HepG2 (cell line): ENCODE data around the gene CD79A. TPM values are rescaled to one million over a fixed set of nuclear protein-coding genes. Genes with fewer than 3 reads are reported as not detected.

Experiments used
- AKAP8 ChIP-seq: sonication (generic); formaldehyde crosslinking; IDR thresholded peaks from 2 replicates; pipeline ENCODE4 v1.5.1; 2020; ENCODE audit warnings: mild to moderate bottlenecking, missing genetic modification reagents
- DPF2 ChIP-seq: sonication (generic); formaldehyde crosslinking; IDR thresholded peaks from 2 replicates; pipeline ENCODE4 v1.4.0; 2020; ENCODE audit warnings: mild to moderate bottlenecking, low read depth, missing genetic modification reagents, borderline replicate concordance
- FOXA1 ChIP-seq, 2 experiments: fragments of 450-650 bp in 1 of 2; sonication (generic) in 1 of 2; formaldehyde crosslinking in 1 of 2; IDR thresholded peaks; 2 replicates each; pipeline versions ENCODE4 v1.4.0 to v1.6.1; 2016 to 2020; ENCODE audit warnings: missing genetic modification reagents in 1 of 2
- FOXJ3 ChIP-seq: sonication (generic); formaldehyde crosslinking; IDR thresholded peaks from 2 replicates; pipeline ENCODE4 v1.4.0; 2020; ENCODE audit warnings: missing genetic modification reagents, mild to moderate bottlenecking, borderline replicate concordance
- HNRNPK ChIP-seq: fragments of 200-400 bp; formaldehyde crosslinking; IDR thresholded peaks from 2 replicates; pipeline ENCODE4 v1.6.1; 2018; ENCODE audit warnings: low read length, low read depth, moderate library complexity, mild to moderate bottlenecking; ENCODE audit not compliant: poor library complexity, severe bottlenecking
- HNRNPLL ChIP-seq: fragments of 200-400 bp; formaldehyde crosslinking; IDR thresholded peaks from 2 replicates; pipeline ENCODE4 v1.6.1; 2017; ENCODE audit warnings: mild to moderate bottlenecking, low read depth, low read length; ENCODE audit not compliant: poor library complexity, severe bottlenecking
- IRX3 ChIP-seq: sonication (generic); formaldehyde crosslinking; IDR thresholded peaks from 2 replicates; pipeline ENCODE4 v1.8.1; 2023; ENCODE audit warnings: mild to moderate bottlenecking, low read depth, missing genetic modification reagents, borderline replicate concordance
- KDM6A ChIP-seq: IDR thresholded peaks from 2 replicates; pipeline ENCODE4 v1.6.1; 2016; ENCODE audit warnings: low read depth
- MBD4 ChIP-seq: IDR thresholded peaks from 2 replicates; pipeline ENCODE4 v1.6.1; 2012; ENCODE audit warnings: low read length, inconsistent platforms, borderline replicate concordance
- NR1H2 ChIP-seq: sonication (generic); formaldehyde crosslinking; IDR thresholded peaks from 2 replicates; pipeline ENCODE4 v1.8.1; 2022; ENCODE audit warnings: low read depth, missing genetic modification reagents, borderline replicate concordance
- NR2F2 ChIP-seq: IDR thresholded peaks from 2 replicates; pipeline ENCODE4 v1.6.1; 2012; ENCODE audit warnings: low read depth, inconsistent platforms, borderline replicate concordance
- SETDB1 ChIP-seq: sonication (generic); formaldehyde crosslinking; IDR thresholded peaks from 2 replicates; pipeline ENCODE4 v1.5.1; 2020; ENCODE audit warnings: missing genetic modification reagents, mild to moderate bottlenecking, borderline replicate concordance
- SMYD3 ChIP-seq: sonication (generic); formaldehyde crosslinking; IDR thresholded peaks from 2 replicates; pipeline ENCODE4 v1.8.1; 2023; ENCODE audit warnings: mild to moderate bottlenecking, missing genetic modification reagents
- SP140L ChIP-seq: sonication (generic); formaldehyde crosslinking; IDR thresholded peaks from 2 replicates; pipeline ENCODE4 v1.4.0; 2020; ENCODE audit warnings: missing genetic modification reagents, borderline replicate concordance
- ZFYVE20 ChIP-seq: sonication (generic); formaldehyde crosslinking; IDR thresholded peaks from 2 replicates; pipeline ENCODE4 v1.8.0; 2023; ENCODE audit warnings: low read depth, mild to moderate bottlenecking, moderate library complexity, missing genetic modification reagents, borderline replicate concordance
- ZIK1 ChIP-seq: sonication (generic); formaldehyde crosslinking; IDR thresholded peaks from 2 replicates; pipeline ENCODE4 v1.5.0; 2020; ENCODE audit warnings: mild to moderate bottlenecking, low read depth, missing genetic modification reagents, borderline replicate concordance
- ZNF317 ChIP-seq: sonication (generic); formaldehyde crosslinking; IDR thresholded peaks from 2 replicates; pipeline ENCODE4 v1.5.0; 2020; ENCODE audit warnings: mild to moderate bottlenecking, missing genetic modification reagents
- ZNF329 ChIP-seq: sonication (generic); formaldehyde crosslinking; IDR thresholded peaks from 2 replicates; pipeline ENCODE4 v1.9.0; 2021; ENCODE audit warnings: low read depth, mild to moderate bottlenecking, missing genetic modification reagents
- ZNF652 ChIP-seq: IDR thresholded peaks from 2 replicates; pipeline ENCODE4 v1.6.1; 2016; ENCODE audit warnings: low read depth, borderline replicate concordance
- ZNF674 ChIP-seq: sonication (generic); formaldehyde crosslinking; IDR thresholded peaks from 2 replicates; pipeline ENCODE4 v1.5.0; 2020; ENCODE audit warnings: low read depth, mild to moderate bottlenecking, missing genetic modification reagents
- ZNF766 ChIP-seq: sonication (generic); formaldehyde crosslinking; IDR thresholded peaks from 2 replicates; pipeline ENCODE4 v1.5.0; 2020; ENCODE audit warnings: missing genetic modification reagents, borderline replicate concordance
- ZNF777 ChIP-seq: sonication (generic); formaldehyde crosslinking; IDR thresholded peaks from 2 replicates; pipeline ENCODE4 v1.4.0; 2020; ENCODE audit warnings: missing genetic modification reagents
- ZNF782 ChIP-seq: sonication (generic); formaldehyde crosslinking; IDR thresholded peaks from 2 replicates; pipeline ENCODE4 v1.4.0; 2020; ENCODE audit warnings: missing genetic modification reagents, mild to moderate bottlenecking, borderline replicate concordance
- polyA plus RNA-seq, 8 experiments: library from polyadenylated mRNA; depleted of rRNA in 3 of 8; stranded (reverse) in 7 of 8; unstranded in 1 of 8; fragments of >200 nt; fragmentation: Illumina TruSeq in 4 of 8; extraction: Trizol in 4 of 8; gene quantifications; 2 replicates each; pipeline versions ENCODE4 v1.2.1 to v1.2.3, GENCODE V29; 2011 to 2016; ENCODE audit warnings: low read depth in 4 of 8, missing spikeins in 1 of 8, mixed read lengths in 1 of 8; ENCODE audit not compliant: insufficient read depth in 1 of 8
- total RNA-seq, 5 experiments: library from RNA; depleted of rRNA; stranded (reverse); fragments of >200 nt; fragmentation: Illumina TruSeq; extraction: Trizol; gene quantifications; 2 replicates each; pipeline ENCODE4 v1.2.3, GENCODE V29; 2016; ENCODE audit warnings: low read depth in 1 of 5
- TF ChIP-seq, protein P1 (sequence below): sonication (generic); formaldehyde crosslinking; IDR thresholded peaks from 2 replicates; pipeline ENCODE4 v1.8.0; 2022; ENCODE audit warnings: mild to moderate bottlenecking, missing genetic modification reagents
- TF ChIP-seq, protein P2 (sequence below): IDR thresholded peaks from 2 replicates; pipeline ENCODE4 v1.6.1; 2016; ENCODE audit warnings: missing genetic modification reagents, missing compliant biosample characterization
- TF ChIP-seq, protein P3 (sequence below): sonication (generic); formaldehyde crosslinking; conservative IDR thresholded peaks from 2 replicates; pipeline ENCODE4 v1.4.0; 2020; ENCODE audit warnings: missing genetic modification reagents

The CD79A gene
- total and polyA plus RNA-seq, 2 of the 13 experiments (the other 11 are each of a cell fraction or from before 2014, with no cell fraction given), result 0.24 to 0.33 TPM

DNA sequence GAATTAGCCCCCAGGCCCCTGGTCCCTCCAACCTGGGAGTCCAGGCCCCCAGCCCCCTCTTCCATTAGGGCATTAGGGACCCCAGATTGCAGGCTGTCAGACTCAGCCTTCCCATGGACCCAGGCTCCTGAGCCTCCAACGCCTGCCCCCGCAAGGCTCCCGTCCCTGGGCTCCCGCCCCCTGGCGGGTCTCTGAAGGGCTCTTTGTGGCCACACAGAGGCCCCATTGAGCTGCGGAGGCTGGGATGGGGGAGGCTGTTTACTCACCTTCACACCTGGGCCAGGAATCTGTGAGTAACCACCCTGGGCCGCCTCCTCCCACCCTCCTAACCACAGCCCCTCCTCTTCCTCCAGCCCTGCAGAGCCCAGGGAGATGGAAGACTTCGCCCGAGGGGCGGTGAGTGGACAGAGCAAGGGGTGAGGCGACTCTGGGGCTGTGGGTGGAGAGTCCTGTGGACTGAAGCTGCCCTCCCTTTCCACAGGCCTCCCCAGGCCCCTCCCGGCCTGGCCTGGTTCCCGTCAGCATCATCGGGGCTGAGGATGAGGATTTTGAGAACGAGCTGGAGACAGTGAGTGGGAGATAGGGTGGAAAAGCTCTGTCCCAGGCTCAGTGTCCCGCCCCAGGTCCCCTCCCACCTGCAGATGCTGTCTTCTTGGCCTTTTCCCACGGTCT lies 10.8 kb downstream of the CD79A start (continued):
- TF ChIP-seq ZIK1 (CRISPR knock-in tag), result no peak
- TF ChIP-seq FOXA1 (IDR thresholded peaks at IDR 0.05), result no peak
- peak; percentile 97 for TF ChIP-seq FOXA1 (CRISPR knock-in tag; IDR thresholded peaks at IDR 0.05)
- TF ChIP-seq ZNF782 (CRISPR knock-in tag), result no peak
- peak; percentile 81 for TF ChIP-seq AKAP8 (CRISPR knock-in tag)
- TF ChIP-seq, protein P1, sequence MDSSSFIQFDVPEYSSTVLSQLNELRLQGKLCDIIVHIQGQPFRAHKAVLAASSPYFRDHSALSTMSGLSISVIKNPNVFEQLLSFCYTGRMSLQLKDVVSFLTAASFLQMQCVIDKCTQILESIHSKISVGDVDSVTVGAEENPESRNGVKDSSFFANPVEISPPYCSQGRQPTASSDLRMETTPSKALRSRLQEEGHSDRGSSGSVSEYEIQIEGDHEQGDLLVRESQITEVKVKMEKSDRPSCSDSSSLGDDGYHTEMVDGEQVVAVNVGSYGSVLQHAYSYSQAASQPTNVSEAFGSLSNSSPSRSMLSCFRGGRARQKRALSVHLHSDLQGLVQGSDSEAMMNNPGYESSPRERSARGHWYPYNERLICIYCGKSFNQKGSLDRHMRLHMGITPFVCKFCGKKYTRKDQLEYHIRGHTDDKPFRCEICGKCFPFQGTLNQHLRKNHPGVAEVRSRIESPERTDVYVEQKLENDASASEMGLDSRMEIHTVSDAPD (CRISPR knock-in tag), result 0 out of 2 replicates have a peak, but pooled peaks have one; percentile 47
- TF ChIP-seq, protein P2, sequence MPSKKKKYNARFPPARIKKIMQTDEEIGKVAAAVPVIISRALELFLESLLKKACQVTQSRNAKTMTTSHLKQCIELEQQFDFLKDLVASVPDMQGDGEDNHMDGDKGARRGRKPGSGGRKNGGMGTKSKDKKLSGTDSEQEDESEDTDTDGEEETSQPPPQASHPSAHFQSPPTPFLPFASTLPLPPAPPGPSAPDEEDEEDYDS, result 0 out of 2 replicates have a peak, but pooled peaks have one; percentile 14
- TF ChIP-seq SETDB1 (CRISPR knock-in tag), result no peak
- no peak for TF ChIP-seq MBD4
- peak; percentile 64; the same call in 1 of the 2 replicates for TF ChIP-seq FOXJ3 (CRISPR knock-in tag)
- no peak for TF ChIP-seq ZNF766
- TF ChIP-seq ZNF317 (CRISPR knock-in tag), result no peak; the same call in 1 of the 2 replicates
- no peak for TF ChIP-seq ZNF777 (CRISPR knock-in tag)
- no peak for TF ChIP-seq NR2F2
- TF ChIP-seq ZNF652 (CRISPR knock-in tag), result no peak
- TF ChIP-seq SMYD3 (CRISPR knock-in tag), result no peak
- TF ChIP-seq SP140L, result no peak
- TF ChIP-seq DPF2 (CRISPR knock-in tag), result no peak; the same call in 1 of the 2 replicates
- no peak for TF ChIP-seq IRX3 (CRISPR knock-in tag)
- TF ChIP-seq ZNF674 (CRISPR knock-in tag), result no peak
- TF ChIP-seq, protein P3, sequence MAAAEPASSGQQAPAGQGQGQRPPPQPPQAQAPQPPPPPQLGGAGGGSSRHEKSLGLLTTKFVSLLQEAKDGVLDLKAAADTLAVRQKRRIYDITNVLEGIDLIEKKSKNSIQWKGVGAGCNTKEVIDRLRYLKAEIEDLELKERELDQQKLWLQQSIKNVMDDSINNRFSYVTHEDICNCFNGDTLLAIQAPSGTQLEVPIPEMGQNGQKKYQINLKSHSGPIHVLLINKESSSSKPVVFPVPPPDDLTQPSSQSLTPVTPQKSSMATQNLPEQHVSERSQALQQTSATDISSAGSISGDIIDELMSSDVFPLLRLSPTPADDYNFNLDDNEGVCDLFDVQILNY (CRISPR knock-in tag), result no peak
- TF ChIP-seq HNRNPLL, result peak; percentile 42
- TF ChIP-seq NR1H2 (CRISPR knock-in tag), result no peak
- TF ChIP-seq HNRNPK, result no peak
- no peak for TF ChIP-seq KDM6A (CRISPR knock-in tag)
- no peak for TF ChIP-seq ZFYVE20 (CRISPR knock-in tag)
- TF ChIP-seq ZNF329 (CRISPR knock-in tag), result no peak
